ENCODE data around the gene ADGRG1.
"Not testable (repeated sequence)": the region's sequence is repeated elsewhere in the genome, so short reads cannot be mapped to it uniquely, and the experiment has no call there.

Gene ADGRG1

GRCh38 chr16:57628008-57628781 lies at the start of gene ADGRG1:
Gene ADGRG1, plus strand, starts transcription at chr16:57628630. Its CDS starts 21,658 bp downstream, at chr16:57650288.
- peak; percentile 86 for DNase-seq (ENCODE audit: low read depth)

- no peak for DNase-seq (ENCODE audit: low read depth)
These were observed 49.1 kb upstream of the ADGRG1 start for GRCh38 chr16:57579361-57579665.

GRCh38 chr16:57585051-57585687 lies 43.3 kb upstream of the ADGRG1 start:
- no peak for DNase-seq (ENCODE audit: low read depth)

- no peak for DNase-seq (ENCODE audit: low read depth)
These were observed 39.6 kb upstream of the ADGRG1 start for GRCh38 chr16:57588831-57589230.

GRCh38 chr16:57589374-57589773 lies 39.1 kb upstream of the ADGRG1 start:
- no peak for DNase-seq (ENCODE audit: low read depth)

GRCh38 chr16:57590654-57591085 lies 37.8 kb upstream of the ADGRG1 start:
- DNase-seq (ENCODE audit: low read depth), result peak; percentile 29

- peak; percentile 62 for DNase-seq (ENCODE audit: low read depth)
These were observed 37.2 kb upstream of the ADGRG1 start for GRCh38 chr16:57591086-57591869.

GRCh38 chr16:57591870-57592485 lies 36.5 kb upstream of the ADGRG1 start:
- DNase-seq (ENCODE audit: low read depth), result no peak

- DNase-seq (ENCODE audit: low read depth), result no peak
These were observed 35.8 kb upstream of the ADGRG1 start for GRCh38 chr16:57592591-57593003.

GRCh38 chr16:57593021-57593420 lies 35.4 kb upstream of the ADGRG1 start:
- DNase-seq (ENCODE audit: low read depth), result no peak

- no peak for DNase-seq (ENCODE audit: low read depth)
These were observed 34.4 kb upstream of the ADGRG1 start for GRCh38 chr16:57593990-57594389.

- no peak for DNase-seq (ENCODE audit: low read depth)
These were observed 33.8 kb upstream of the ADGRG1 start for GRCh38 chr16:57594531-57595031.

GRCh38 chr16:57596234-57596633 lies 32.2 kb upstream of the ADGRG1 start:
- DNase-seq (ENCODE audit: low read depth), result not testable (repeated sequence)

GRCh38 chr16:57598437-57598836 lies 30.0 kb upstream of the ADGRG1 start:
- DNase-seq (ENCODE audit: low read depth), result no peak

- no peak for DNase-seq (ENCODE audit: low read depth)
These were observed 28.2 kb upstream of the ADGRG1 start for GRCh38 chr16:57600048-57600835.

- DNase-seq (ENCODE audit: low read depth), result no peak
These were observed 27.4 kb upstream of the ADGRG1 start for GRCh38 chr16:57600952-57601580.

GRCh38 chr16:57601801-57602478 lies 26.5 kb upstream of the ADGRG1 start:
- no peak for DNase-seq (ENCODE audit: low read depth)

- no peak for DNase-seq (ENCODE audit: low read depth)
These were observed 25.1 kb upstream of the ADGRG1 start for GRCh38 chr16:57603115-57604024.

- no peak for DNase-seq (ENCODE audit: low read depth)
These were observed 24.3 kb upstream of the ADGRG1 start for GRCh38 chr16:57604177-57604576.

All from HS-27A (cell line).